Measurements from ENCODE around the gene METRNL. TPM values are rescaled to one million over a fixed set of nuclear protein-coding genes. Genes with fewer than 3 reads are reported as not detected.

Gene METRNL
- total RNA-seq, 1 donor from 2014 or later: 76.2 TPM

DNA sequence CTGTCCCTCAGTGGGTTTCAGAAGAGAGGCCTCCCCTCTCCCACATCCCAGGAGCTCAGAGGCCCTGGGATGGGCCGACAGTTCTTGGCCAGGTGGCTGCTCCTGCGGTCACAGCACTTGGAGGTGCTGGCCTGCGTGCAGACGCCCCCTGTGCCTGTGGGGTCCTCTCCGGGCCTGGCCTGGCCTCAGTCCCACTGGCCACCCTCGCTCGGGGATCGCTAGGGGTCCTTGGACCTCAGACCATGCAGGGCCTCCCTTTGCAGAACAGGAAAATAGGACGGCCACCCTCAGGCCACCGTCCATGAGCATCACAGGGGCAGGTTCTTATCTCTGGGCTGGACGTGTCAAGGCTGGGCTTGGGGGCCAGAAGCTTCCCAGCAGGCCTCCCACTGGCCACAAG lies 30.0 kb downstream of the METRNL start:
- Mint-ChIP-seq H3K27me3 (peaks cover 6% of the 10 kb centered on the region), H3K4me3 (no peak overlapping the region), H3K4me1 (ENCODE audit: unreplicated experiment) (peaks cover 31% of the 10 kb centered on the region), H3K27ac (no peak overlapping the region), H3K36me3 (no peaks in the 10 kb centered on the region), H3K9me3 (no peaks in the 10 kb centered on the region)
- no peak for DNase-seq (ENCODE audit: extremely low spot score, unreplicated experiment)
- TF ChIP-seq, protein P1, sequence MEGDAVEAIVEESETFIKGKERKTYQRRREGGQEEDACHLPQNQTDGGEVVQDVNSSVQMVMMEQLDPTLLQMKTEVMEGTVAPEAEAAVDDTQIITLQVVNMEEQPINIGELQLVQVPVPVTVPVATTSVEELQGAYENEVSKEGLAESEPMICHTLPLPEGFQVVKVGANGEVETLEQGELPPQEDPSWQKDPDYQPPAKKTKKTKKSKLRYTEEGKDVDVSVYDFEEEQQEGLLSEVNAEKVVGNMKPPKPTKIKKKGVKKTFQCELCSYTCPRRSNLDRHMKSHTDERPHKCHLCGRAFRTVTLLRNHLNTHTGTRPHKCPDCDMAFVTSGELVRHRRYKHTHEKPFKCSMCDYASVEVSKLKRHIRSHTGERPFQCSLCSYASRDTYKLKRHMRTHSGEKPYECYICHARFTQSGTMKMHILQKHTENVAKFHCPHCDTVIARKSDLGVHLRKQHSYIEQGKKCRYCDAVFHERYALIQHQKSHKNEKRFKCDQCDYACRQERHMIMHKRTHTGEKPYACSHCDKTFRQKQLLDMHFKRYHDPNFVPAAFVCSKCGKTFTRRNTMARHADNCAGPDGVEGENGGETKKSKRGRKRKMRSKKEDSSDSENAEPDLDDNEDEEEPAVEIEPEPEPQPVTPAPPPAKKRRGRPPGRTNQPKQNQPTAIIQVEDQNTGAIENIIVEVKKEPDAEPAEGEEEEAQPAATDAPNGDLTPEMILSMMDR (conservative IDR thresholded peaks at IDR 0.05): no peak

DNA sequence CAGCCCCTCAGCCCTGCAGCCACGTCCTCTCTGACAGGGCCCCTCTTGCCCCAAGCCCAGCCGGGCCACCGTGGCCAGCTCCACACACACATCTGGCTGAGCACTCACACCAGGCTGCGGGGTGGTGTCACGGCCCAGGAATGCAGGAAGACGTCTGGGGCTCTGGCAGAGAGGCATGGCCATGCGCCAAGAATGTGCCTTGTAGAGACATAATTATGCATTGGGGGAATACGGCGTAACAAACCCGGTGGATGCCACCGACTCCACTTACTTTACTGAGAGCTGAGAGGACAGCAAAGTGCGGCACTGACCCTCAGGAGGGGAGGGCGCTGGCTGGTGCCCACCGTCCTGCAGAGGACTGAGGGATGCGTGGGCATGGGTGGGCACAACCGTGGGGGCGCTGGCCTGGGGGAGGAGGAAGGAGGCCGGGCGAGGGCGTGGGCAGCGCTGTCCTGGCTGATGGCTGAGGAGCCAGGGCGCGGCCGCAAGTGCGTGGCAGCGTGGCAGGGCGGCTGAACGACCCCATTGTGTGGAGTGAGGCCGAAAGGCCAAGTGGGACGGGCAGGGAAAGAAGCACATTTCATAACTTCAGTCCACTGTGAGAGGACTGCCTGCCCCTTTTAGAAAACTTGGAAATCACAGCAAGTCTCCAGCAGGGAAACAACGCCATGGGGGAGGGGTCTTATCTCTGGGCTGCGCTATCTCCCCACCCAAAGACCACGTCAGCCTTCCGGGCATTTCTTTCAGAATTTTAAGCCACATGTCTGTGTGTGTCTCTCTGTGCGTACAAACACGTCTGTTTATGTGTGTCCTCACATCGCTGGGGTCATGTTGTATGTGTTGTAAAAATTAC lies 30.6 kb downstream of the METRNL start:
- H3K4me1 Mint-ChIP-seq (ENCODE audit: unreplicated experiment): peaks cover 31% of the 10 kb centered on the region
- TF ChIP-seq, protein P1 (conservative IDR thresholded peaks at IDR 0.05): no peak
- DNase-seq (ENCODE audit: extremely low spot score, unreplicated experiment): no peak
- H3K27ac Mint-ChIP-seq: peak overlapping the region; percentile 38
- H3K4me3 Mint-ChIP-seq: peak overlapping the region; percentile 74
- peaks cover 6% of the 10 kb centered on the region for H3K27me3 Mint-ChIP-seq
- H3K36me3 Mint-ChIP-seq: no peaks in the 10 kb centered on the region
- no peaks in the 10 kb centered on the region for H3K9me3 Mint-ChIP-seq

DNA sequence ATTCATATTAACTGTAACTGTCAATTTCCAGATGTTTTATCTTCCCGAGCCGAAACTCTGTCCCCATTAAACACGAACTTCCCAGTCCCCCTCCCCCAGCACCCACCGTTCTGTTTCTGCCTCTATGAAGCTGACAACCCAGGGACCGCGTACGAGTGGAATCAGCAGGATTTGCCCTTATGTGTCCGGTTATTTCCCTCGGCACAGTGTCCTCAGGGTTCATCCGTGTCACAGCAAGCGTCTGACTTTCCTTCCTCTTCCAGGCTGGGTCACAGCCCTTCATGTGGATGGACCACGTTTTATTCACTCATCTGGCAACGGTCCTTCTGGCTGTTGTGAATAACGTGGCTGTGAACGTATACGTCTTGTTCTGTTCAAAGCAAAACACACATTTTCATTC lies 31.3 kb downstream of the METRNL start:
- H3K9me3 Mint-ChIP-seq: no peaks in the 10 kb centered on the region
- H3K4me1 Mint-ChIP-seq (ENCODE audit: unreplicated experiment): peaks cover 31% of the 10 kb centered on the region
- H3K27me3 Mint-ChIP-seq: peaks cover 6% of the 10 kb centered on the region
- no peak overlapping the region for H3K4me3 Mint-ChIP-seq
- H3K36me3 Mint-ChIP-seq: no peaks in the 10 kb centered on the region
- TF ChIP-seq, protein P1 (conservative IDR thresholded peaks at IDR 0.05): no peak
- peak overlapping the region; percentile 38 for H3K27ac Mint-ChIP-seq
- DNase-seq (ENCODE audit: extremely low spot score, unreplicated experiment): no peak

DNA sequence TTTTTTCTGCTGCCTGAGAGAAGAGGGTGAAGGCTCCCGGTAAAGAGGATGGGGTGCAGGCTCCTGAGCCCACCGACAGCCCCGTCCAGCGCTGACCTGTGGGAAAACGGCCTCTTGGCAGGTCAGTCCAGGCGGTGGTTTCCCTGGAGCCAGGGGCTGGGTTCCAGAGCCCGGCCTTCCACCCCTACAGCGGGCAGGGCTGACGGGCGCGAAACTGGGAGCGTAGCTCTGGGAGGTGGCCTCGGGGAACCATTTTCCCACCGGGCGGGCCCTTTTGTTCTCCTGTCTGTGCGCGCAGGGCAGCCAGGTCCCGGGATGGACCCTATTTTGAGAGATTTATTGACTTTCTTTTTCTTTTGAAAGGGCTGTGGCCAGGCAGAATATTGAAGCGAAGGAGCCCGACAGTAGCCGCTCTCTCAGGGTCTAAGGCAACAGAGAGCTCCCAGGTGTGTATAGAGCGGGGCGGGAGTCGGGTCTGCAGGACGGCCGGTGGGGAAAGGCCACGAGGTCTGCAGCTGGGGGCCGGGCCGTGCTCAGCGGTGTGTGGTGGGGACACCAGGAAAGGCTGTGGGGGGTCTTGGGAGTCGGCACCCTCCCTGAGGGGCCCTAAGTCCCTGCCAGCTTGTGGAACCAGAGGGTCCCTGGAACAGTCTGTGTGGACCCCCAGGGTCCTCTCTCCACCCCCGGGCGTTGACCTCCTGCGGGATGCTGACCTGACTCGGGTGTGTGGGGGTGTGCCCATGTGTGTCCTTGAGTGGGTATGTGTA lies 32.3 kb downstream of the METRNL start:
- Mint-ChIP-seq H3K4me1 (ENCODE audit: unreplicated experiment) (peaks cover 21% of the 10 kb centered on the region), H3K27ac (no peak overlapping the region), H3K9me3 (no peaks in the 10 kb centered on the region), H3K4me3 (no peak overlapping the region), H3K27me3 (peaks cover 4% of the 10 kb centered on the region), H3K36me3 (no peaks in the 10 kb centered on the region)
- TF ChIP-seq, protein P1 (conservative IDR thresholded peaks at IDR 0.05): no peak
- DNase-seq (ENCODE audit: extremely low spot score, unreplicated experiment): no peak

DNA sequence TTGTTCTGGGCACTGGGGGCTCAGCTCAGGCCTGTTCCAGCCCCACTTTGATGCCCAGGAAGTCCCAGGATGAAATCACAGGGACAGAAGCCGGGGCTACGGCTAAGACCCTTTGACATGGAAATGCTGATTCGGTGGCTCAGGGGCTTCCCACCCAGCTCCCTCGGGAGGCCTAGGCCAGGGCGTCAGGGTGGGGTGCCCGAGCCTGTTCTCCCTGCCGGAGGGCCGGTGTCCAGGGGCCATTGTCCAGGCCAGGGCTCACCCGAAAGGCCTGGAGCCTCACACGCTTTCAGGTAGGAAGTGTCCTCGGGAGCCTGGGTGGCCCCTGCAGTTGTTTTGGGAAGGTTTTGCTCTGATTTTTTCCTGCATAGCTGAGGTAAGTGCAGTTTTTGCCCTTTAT lies 34.0 kb downstream of the METRNL start:
- Mint-ChIP-seq H3K9me3 (no peaks in the 10 kb centered on the region), H3K27ac (no peak overlapping the region), H3K4me1 (ENCODE audit: unreplicated experiment) (peaks cover 19% of the 10 kb centered on the region), H3K36me3 (no peaks in the 10 kb centered on the region), H3K27me3 (peaks cover 7% of the 10 kb centered on the region), H3K4me3 (no peak overlapping the region)
- TF ChIP-seq, protein P1 (conservative IDR thresholded peaks at IDR 0.05): no peak
- no peak for DNase-seq (ENCODE audit: extremely low spot score, unreplicated experiment)
